ENCODE results near the gene GNAI3.

DNA sequence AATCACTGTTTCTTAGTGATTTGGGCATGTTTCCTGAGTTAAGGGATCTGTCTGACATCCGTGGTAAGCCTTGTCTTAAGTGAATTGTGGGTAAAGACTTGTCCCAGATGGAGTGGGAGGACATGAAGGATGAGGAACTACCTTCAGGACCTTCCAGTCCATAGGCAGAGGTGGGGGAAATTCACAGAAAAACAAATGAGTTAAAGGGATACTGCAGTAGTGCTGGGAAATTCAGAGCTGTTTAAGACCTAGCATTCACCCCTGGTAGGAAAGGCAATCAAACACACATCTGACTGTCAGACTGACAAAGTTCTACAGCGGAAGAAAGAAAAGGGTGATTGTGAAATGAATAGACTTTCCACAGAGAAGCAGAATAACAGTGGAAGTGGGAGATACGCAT lies 68.0 kb downstream of the GNAI3 start:
- TF ChIP-seq TCF12 (IDR thresholded peaks at IDR 0.05; ENCODE audit: low read depth) (no peak), TAF1 (IDR thresholded peaks at IDR 0.05; ENCODE audit: low read depth) (no peak), EP300 (IDR thresholded peaks at IDR 0.05; ENCODE audit: borderline replicate concordance) (no peak), RAD21 (IDR thresholded peaks at IDR 0.05; ENCODE audit: low read depth) (no peak), YY1 (IDR thresholded peaks at IDR 0.05; ENCODE audit: low read depth) (no peak), NFIC (IDR thresholded peaks at IDR 0.05) (no peak), ZBTB7A (IDR thresholded peaks at IDR 0.05; ENCODE audit: low read depth) (no peak), TEAD4 (IDR thresholded peaks at IDR 0.05) (no peak), CREB1 (IDR thresholded peaks at IDR 0.05; ENCODE audit: low read depth) (no peak)
- TF ChIP-seq, protein P1, sequence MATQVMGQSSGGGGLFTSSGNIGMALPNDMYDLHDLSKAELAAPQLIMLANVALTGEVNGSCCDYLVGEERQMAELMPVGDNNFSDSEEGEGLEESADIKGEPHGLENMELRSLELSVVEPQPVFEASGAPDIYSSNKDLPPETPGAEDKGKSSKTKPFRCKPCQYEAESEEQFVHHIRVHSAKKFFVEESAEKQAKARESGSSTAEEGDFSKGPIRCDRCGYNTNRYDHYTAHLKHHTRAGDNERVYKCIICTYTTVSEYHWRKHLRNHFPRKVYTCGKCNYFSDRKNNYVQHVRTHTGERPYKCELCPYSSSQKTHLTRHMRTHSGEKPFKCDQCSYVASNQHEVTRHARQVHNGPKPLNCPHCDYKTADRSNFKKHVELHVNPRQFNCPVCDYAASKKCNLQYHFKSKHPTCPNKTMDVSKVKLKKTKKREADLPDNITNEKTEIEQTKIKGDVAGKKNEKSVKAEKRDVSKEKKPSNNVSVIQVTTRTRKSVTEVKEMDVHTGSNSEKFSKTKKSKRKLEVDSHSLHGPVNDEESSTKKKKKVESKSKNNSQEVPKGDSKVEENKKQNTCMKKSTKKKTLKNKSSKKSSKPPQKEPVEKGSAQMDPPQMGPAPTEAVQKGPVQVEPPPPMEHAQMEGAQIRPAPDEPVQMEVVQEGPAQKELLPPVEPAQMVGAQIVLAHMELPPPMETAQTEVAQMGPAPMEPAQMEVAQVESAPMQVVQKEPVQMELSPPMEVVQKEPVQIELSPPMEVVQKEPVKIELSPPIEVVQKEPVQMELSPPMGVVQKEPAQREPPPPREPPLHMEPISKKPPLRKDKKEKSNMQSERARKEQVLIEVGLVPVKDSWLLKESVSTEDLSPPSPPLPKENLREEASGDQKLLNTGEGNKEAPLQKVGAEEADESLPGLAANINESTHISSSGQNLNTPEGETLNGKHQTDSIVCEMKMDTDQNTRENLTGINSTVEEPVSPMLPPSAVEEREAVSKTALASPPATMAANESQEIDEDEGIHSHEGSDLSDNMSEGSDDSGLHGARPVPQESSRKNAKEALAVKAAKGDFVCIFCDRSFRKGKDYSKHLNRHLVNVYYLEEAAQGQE (IDR thresholded peaks at IDR 0.05; ENCODE audit: low read depth) = no peak
- TF ChIP-seq, protein P2, sequence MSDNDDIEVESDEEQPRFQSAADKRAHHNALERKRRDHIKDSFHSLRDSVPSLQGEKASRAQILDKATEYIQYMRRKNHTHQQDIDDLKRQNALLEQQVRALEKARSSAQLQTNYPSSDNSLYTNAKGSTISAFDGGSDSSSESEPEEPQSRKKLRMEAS (IDR thresholded peaks at IDR 0.05) = no peak

Measured in Ishikawa (cell line).